Mammary epithelial cell (primary cell): Measurements from ENCODE around the gene MEF2D.

Source experiments
- EZH2 ChIP-seq: IDR thresholded peaks from 2 replicates; pipeline ENCODE4 v1.6.1; 2012; ENCODE audit warnings: low read length, inconsistent platforms, borderline replicate concordance
- TF ChIP-seq, protein P1 (sequence below), 2 donors: IDR thresholded peaks in 1 of 2; conservative IDR thresholded peaks in 1 of 2; 2 replicates each; pipeline ENCODE4 v1.5.1; 2011 to 2012; ENCODE audit warnings: inconsistent platforms in 2 of 2, low read length in 2 of 2, mild to moderate bottlenecking in 2 of 2, control low read depth in 1 of 2, low read depth in 1 of 2; ENCODE audit not compliant: insufficient read depth in 1 of 2; ENCODE audit errors: extremely low read depth in 1 of 2

DNA sequence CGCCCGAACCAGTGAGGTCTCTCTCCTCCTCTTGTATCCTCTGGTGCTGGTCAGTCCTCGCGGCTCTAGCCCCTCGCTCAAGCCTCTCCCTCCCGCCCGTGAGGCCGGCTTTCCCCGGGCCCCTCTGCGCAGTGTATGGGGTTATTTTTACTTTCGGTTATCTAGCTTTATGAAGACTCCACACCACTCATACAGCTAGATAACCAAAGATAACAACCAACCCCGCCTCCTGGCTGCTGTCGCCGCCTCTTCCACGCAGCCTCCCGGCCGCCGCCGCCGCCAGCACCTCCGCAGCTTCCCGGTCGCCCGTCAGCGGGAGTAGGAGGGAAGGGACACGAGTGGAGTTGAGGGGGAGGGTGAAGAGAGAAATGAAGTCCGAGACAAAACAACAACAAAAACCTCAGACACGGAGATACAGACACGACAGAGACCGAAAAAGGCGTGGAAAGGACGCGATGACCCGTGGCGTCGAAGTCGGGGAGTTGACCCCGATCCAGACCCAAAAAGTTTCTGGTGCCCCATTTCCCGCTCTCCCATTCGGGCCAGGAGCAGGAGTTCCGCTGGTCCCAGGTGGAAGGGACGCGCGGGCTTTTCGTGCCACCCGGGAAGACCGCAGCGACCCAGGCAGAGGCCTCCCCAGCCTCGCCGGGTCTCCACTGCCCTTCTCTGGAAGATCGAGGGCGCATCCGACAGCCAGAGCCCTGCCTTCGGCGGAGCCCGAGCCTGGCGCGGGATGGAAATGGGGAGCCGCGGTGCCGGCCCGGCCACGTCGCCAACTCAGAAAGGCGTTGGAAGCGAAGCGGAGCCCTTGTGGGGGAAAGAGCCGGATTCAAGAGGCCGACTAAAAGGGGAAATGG is 80.1 kb downstream of the MEF2D start:
- TF ChIP-seq, protein P1, sequence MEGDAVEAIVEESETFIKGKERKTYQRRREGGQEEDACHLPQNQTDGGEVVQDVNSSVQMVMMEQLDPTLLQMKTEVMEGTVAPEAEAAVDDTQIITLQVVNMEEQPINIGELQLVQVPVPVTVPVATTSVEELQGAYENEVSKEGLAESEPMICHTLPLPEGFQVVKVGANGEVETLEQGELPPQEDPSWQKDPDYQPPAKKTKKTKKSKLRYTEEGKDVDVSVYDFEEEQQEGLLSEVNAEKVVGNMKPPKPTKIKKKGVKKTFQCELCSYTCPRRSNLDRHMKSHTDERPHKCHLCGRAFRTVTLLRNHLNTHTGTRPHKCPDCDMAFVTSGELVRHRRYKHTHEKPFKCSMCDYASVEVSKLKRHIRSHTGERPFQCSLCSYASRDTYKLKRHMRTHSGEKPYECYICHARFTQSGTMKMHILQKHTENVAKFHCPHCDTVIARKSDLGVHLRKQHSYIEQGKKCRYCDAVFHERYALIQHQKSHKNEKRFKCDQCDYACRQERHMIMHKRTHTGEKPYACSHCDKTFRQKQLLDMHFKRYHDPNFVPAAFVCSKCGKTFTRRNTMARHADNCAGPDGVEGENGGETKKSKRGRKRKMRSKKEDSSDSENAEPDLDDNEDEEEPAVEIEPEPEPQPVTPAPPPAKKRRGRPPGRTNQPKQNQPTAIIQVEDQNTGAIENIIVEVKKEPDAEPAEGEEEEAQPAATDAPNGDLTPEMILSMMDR (conservative IDR thresholded peaks at IDR 0.05 in 1 of 2, IDR thresholded peaks at IDR 0.05 in 1 of 2; ENCODE audit: extremely low read depth in 1 of 2, insufficient read depth in 1 of 2, low read depth in 1 of 2, low read length in 2 of 2) = no peak
- peak; percentile 92 for TF ChIP-seq EZH2
